Hepatocyte (in vitro differentiated cells): Measurements from ENCODE around the gene BCAP29.

Source experiments
- CTCF ChIP-seq: fragments of 200-600 bp; sonication (generic); IDR thresholded peaks from 2 replicates; pipeline ENCODE4 v1.5.1; 2016; ENCODE audit warnings: antibody characterized with exemption, mild to moderate bottlenecking; ENCODE audit not compliant: poor library complexity
- EZH2phosphoT487 ChIP-seq: fragments of 200-600 bp; sonication (generic); IDR thresholded peaks from one replicate; pipeline ENCODE4 v1.6.1; 2018; ENCODE audit warnings: antibody characterized with exemption, mild to moderate bottlenecking, low read depth, moderate library complexity; ENCODE audit not compliant: unreplicated experiment, severe bottlenecking

- TF ChIP-seq CTCF (no peak), EZH2phosphoT487 (no peak)
These were observed 42.8 kb downstream of the BCAP29 start for GRCh38 chr7:107622894-107623293.
